HG02623 (cell line): ENCODE measurements around the gene MXI1.
"Not testable (repeated sequence)": the region's sequence is repeated elsewhere in the genome, so short reads cannot be mapped to it uniquely, and the experiment has no call there.

ENCODE experiments used
- ATAC-seq: cut with Tn5 transposase; IDR thresholded peaks from one replicate; pipeline ENCODE4 v1.9.1; 2021; ENCODE audit warnings: moderate library complexity; ENCODE audit not compliant: unreplicated experiment

The MXI1 gene

DNA sequence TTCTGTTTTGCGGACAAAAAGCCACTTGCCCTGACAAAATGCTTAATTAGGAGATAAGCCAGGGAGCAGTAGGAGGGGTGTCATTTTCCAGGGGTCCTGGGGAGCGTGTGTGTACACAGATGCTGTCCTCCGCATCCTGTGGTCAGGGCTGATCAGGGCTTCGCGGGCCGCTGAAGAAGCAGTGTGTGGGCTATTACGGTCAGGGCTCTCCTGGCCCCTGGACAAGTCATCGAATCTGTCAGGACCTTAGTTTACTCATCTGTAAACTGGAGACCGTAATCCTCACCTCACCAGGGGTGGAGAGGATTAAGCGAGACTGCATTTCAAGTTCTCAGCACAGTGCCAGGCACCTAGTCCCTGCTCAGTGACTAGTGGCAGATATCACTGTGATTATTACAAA, 26.0 kb upstream of the MXI1 start:
- ATAC-seq = no peak

DNA sequence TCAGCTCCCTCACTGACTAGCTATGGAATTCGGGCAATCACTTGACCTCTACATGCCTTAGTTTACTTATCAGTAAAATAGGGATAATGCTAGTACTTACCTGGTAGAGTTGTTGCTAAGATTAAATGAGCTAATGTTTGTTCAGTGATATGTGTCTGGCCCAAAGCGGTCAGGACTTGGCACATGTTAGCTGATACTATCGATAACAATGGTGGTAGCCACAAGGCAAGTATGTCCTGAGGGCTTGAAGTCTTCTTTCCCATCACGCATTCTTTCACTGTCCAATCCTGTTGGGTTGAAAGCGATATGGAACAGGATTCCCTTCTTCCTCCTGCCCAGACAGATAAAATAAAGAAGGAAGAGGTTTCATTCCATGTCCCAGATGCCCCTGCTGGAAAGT, 25.5 kb upstream of the MXI1 start:
- no peak for ATAC-seq

DNA sequence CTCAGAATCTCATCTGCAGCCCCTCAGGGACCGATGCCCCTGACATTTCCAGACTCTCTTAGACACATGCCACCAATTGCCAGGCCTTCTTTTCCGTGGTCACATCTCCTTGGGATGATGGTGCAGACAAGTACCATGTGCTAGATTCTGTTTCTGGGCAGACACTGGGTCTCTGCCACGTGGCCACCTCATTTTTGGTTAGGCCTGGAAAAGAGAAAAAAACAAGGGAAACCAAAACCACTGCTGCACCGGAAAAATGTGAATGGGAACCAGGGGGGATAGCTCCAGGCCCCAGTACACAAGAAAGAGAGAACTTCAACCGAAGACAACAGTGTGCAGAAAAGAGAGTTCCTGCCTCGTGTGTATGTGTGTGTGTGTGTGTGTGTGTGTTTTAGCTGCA, 23.0 kb upstream of the MXI1 start:
- ATAC-seq = no peak

DNA sequence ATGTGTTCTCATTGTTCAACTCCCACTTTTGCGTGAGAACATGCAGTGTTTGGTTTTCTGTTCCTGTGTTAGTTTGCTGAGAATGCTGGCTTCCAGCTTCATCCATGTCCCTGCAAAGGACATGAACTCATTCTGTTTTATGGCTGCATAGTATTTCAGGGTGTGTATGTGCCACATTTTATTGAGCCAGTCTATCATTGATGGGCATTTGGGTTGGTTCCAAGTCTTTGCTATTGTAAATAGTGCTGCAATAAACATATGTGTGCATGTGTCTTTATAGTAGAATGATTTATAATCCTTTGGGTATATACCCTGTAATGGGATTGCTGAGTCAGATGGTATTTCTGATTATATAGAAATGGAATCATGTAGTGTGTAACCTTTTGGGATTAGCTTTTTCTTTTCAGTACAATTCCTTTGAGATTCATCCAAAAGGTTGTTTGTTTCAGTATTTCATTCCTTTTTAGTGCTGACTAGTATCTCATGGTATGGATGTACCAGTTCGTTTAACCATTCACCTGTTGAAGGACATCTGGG, 21.7 kb upstream of the MXI1 start:
- ATAC-seq = not testable (repeated sequence)

DNA sequence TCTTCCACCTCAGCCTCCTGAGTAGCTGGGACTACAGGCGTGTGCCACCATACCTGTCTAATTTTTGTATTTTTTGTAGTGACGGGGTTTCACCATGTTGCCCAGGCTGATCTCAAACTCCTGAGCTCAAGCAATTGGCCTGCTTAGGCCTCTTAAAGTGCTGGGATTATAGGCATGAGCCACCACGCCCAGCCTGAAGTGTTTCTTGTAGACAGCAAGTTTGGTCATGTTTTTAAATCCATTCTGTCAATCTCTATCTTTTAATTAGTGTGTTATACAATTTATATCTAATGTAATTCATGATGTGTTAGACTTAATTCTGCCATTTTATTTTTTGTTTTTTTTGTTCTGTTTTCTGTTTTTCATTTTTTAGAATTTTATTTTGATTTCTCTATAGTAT, 17.2 kb upstream of the MXI1 start:
- no peak for ATAC-seq

DNA sequence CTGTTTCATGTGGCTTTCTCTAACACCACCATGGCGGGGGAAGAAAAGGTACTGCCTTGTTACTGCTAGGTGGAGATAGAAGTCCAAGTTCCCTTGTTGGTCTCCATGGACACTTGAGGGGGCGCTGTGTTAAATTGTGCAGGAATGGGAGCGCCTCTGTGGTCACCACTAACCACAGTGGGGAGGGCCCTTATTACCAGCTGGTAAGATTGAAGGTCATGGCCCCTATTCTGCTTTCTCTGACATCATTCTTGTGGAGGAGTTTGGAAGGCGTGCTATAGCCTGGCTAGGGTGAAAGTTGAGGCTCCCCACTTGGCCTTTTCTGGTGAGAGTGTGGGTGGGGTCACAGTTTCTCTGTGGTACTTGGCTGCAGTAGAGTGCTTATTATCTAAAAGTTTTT, 14.9 kb upstream of the MXI1 start:
- no peak for ATAC-seq

DNA sequence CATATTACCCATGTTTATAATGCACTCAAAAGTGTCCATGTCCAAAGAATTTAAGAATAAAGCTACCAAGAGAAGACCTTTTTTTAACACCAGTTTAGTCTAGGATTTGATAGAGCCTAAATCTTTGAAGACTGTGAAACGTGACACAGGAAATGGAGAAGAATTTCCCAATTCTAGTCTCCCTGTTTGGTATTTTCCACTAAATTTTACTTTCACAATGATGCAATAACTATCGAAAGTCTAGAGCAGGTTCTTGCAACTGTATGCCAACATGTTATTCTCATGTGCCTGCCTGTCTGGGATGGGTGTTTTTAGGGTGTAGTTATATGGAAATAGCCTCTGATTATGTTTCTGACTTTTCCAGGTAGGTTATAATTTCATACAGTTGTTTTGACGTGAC, 6.9 kb upstream of the MXI1 start:
- no peak for ATAC-seq

DNA sequence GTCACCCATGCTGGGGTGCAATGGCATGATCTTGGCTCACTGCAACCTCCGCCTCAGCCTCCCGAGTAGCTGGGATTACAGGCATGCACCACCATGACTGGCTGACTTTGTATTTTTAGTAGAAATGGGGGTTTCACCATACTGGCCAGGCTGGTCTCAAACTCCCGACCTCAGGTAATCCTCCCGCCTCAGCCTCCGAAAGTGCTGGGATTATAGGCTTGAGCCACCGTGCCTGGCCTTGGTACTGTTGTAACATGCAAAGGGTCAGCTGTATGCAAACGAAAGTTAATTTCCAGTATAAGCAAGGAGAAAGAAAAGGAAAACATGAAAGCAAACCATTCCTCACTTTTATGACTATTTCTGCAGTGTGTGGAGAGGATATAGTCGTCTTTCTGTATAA, 6.4 kb upstream of the MXI1 start:
- ATAC-seq = not testable (repeated sequence)

DNA sequence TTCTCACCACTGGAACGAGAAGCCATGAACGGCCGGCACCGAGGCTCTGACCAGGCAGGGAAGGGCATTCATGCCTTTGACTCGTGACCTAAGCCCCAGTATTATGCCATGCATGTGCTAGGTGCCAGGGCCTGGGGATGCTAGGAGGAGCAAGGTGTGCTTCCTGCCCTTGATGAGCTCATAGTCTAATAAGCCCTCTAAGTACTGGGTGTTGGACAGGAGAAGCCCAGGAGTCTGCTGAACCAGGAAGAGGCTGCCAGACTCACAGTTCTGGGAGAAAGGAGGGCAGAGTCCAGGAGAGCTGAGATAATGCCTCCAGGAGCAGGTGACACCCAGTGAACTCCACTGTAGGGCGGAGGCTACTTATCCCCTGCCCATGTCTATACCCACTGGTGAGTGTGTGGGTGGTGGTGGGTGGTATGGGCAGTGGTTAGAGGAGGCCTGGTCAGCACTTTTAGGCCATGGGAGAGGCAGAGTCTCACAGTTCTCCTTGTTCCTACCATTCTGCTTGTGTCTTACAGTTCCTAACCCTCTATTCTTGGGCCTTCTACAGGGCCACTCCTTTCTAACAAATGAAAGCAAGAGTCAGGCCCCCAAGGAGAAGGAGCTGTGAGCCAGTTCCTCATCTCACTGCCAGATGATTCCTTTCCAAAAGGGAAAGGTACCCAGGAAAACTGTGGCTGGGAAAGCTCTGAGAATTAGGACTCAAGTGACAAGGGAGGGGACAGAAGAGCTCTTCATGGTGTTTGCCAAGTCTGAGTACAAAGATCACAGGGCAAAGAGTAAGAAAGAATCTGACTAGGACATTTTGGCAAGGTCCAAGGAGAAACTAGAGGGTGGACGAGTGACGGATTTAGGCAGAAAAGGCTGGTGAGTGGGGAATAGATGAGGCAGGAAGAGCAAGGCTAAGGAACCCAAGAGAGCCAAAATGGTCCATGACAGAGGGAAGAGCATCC, 3.6 kb upstream of the MXI1 start:
- no peak for ATAC-seq

DNA sequence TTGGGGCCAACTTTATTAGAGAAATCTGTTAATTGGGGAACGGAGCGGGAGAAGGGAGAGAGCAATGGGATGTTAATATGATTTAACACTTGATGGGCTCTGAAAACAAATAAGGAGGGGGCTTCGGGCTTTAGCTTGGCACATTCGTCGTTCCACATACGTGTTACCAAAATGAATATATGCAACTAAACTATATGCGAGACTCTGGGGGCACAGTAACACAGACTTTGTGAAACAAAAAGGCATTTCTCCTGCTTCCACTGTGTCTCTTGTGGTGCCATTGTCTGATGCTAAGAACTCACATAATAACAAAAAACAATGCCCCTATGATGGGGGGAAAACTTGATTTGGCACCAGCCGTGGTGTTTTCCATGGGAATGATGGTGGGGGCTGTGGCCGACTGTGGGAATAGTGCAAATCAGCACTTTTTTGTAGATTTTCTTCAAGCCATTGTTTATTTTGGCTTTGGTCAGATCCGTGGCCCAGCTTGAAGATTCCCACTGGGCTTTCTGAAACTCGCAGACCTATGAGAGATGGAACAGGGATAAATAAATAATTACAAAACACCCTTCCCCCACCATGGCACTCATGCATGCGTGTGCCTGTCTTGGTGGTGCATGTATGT, 2.2 kb upstream of the MXI1 start:
- no peak for ATAC-seq

DNA sequence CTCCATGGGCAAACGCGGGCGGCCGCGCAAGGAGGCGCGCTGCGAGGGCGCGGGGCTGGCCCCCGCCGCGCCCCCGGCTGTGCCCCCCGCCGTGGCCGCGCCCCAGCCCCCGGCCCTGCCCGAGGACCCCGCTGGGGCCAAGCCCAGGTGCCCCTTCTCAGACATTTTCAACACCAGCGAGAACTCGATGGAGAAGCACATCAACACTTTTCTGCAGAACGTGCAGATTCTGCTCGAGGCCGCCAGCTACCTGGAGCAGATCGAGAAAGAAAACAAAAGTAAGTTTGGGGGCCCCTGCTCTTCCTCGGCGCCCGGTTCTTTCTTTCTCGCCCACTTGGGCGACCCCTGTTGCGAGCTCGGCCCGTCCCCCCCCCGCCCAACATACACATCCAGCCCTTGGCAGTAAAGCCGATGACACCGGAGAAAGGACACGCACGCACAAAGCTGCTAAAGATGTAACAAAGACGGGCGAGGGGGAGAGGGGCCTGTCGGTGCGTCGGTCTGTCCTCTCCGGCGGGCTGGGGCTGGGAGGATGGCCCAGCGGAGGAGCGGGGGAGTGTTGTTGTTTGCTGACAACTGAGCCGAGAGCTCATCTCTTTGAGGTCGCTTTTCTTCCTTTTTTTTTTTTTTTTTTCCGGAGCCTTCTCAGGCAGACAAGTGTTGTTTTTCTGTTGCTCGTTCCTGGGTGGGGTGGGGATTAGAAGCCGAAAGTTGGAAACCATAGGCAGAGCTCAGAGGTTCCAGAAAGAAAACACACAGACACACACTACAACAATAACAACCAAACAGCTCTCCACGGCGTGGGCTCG, 604 bp downstream of the MXI1 start:
- ATAC-seq = no peak

DNA sequence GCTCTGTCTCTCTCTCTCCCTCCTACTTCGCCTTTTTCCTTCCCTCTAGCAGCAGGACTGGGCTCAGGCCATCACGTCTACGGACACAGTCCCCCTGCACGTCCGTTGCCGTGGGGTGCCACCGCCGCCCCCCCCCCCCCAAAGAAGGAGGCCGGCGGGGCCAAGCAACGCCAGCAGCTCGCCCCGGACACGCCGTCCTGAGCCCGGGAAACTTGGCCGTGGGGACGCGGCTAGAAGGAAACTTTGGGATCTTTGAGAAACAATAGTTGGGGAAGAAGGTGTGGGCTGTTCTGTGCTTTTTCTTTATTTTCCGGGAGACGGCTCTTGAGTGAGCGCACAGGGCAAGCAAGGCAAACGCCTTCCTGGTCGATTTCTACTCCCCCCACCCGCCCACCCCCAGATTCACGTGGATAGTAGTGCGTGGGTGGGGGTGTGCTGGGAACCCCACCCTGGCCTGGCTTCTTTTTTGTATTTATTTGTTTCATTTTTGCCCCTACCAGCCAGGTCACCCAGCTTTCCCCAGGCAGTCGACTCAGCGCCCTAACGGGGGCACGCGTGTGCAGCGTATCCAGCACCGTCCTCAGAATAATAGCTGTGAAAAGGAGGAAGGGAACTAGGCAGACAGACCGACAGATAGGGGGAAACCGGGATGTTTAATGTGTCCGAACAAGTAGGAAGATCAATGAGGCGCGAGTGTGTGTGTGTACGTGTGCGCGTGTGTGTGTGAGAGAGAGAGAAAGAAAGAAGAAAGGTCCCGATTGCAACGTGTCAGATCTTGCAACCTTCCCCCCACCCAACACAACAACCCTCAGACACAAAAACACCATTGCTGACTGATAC, 1.4 kb downstream of the MXI1 start:
- no peak for ATAC-seq

DNA sequence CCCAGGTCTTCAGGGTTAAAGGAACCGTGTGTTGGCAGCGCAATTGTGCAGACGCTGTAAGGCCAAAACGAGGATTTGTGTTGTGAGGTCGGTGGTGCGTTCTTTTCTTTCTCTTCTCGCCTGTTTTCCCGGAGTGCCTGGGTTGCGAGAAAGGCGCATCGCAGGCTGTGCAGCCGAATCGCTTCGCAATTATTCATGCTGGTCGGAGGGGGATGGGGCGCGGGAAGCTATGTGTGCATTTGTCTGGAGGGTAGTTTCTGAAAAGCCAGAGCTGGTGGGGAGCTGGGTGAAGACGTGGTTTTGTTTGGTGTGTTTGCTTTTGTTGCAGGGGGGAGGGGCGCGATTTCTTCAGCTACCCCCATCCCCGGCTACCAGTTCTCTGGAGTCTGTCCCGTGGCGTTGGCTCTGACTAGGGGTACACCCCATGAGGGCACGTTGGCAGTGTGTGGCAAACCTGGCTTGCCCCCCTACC, 2.1 kb downstream of the MXI1 start:
- no peak for ATAC-seq

DNA sequence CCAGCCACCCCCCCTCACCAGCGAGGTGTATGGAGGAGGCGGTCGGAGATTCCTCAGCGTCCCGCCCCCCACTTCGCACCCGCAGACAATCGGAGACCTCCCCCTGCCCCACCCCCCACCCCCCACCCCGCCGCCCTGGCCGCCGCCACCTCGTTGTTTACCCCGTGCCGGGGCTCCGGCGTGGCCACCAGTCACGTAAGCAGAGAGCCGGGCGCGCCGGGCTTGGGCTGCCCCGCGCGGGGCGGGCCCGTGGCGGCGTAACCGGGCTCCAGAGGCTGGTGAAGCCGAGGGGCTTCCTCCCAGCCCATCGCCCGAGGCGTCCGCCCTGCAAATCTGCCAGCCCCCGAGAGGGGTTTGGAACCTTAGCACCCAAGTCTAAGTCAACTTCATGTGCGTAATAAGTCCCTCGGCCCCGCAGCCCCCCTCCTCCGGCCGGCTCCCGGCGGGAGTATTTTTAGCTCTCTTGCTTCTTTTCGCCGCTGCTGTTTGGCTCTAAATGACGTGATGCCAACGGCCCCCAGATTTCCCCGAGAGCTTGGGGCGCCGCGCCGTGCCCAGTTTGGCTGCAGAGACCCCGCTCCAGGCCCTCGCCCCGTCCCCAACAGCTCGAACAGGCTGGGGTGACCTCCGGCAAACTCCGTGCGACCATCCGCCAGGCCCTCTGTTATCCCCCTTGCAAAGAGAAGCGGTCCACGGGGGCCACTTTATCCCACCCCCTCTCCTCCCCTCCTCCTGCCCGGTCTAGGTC, 2.7 kb downstream of the MXI1 start:
- no peak for ATAC-seq

DNA sequence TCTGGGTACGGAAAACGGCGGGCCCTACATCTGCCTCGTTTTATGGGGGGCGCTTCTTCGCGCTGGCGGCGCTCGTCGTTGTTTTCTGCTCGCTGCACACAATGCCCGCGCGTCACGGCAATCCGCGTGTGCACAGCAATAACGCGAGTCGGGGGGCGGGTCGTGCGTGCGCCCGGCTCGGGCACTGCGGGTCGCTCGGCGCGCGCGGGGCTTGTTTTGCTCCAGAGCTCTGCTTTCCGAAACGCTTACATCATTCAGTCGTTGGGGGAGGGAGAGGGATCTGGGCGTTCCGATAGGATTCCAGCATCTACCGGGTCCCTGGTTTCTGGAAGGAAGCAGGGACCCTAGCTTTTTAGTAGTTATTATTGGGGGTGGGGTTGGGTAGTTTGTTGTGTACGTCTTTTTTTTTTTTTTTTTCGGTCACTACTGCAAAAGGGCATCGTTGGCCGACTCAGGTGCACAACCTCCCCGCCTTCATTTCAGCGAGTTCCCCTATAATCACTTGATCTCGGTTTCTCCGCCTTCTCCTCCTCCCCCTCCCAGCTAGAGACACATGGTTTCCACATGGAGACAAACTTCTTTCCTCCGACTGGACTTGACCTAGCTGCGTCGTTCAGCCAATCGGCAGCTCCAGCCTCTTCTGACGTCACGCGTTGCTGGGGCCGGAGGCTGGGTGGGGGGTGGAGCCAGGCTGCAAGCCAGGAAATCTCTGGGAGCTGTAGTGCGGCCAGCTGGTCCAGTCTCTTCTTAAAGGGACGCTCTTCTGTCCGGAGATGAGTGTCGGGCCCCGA, 3.5 kb downstream of the MXI1 start:
- peak; percentile 62 for ATAC-seq

DNA sequence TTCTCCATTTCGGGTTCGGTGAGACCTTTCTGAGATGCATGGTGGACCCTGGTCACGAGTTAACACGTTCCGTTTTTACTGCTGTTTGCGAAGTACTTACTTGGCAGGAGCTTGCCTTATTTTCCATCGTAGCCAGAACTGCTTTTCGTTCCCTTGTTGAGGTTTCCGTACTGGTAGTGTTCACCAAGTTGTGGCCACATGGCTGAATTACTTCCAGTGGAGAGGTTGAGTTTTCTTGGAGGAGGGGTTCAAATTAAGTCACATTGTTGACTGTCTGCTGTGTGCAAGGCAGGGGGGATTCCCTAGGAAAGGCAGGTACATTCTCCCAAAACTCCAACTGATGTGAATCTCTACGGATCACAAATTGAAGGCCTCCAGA, 4.0 kb downstream of the MXI1 start:
- no peak for ATAC-seq

DNA sequence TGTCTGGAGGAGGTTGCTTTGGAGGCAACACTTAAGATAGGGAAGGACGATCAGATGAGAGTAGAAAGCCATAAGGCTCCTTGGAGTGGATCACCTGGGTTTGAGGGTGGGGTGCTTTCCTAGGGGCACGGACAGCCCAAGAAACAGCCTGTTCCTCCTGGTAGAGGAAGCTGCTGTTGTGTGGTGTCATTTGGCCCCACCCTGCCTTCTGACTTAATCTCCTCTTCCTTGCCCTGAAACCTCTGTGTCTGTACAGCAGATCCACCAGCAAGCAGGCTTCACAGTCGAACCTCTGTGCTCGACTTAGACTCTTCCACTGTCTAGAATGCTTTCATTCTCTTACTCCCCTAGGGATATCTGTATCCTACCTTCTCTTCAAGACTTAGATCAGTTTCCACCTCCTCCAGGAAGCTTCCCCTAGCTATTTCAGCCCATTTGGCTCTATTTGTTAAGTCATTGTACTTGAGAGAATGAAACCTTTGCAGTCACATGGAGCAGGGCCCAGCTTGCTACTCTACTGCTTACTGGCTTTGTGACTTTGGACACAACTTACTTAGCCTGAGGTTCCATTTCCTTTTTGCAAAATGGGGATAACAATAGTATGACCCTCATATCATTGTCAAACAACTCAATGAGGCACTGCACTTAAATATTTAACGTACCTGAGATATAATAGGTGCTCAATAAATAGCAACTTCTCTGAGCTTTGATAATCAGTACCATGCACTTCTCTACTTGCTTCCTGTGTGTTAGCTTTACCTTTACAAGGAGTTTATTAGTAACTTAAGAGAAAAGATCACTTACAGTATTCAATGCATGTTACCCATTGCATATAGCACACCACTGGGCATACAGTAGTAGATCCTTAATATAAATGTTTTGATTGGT, 5.0 kb downstream of the MXI1 start:
- ATAC-seq = no peak

DNA sequence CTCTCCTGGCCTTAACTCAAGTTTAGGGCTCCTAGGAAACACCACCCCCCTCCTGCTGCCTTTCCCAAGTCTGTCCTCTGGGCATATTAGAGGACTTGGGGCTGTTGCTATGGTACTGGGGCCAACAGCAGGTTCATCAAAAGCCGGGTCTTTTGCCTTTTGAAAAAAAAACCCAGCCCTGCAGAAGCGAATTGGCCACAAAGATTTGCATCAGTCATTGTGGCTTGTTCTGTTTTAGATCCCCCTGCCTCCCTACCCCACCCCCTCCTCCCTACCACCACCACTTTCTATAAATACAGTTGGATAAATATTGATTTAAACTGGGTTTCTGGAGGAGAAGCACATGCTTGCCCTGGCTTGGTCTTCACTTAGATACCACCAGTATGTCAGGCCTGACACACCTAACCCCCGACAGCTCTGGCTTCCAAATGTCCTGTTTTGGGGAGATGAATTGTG, 7.0 kb downstream of the MXI1 start:
- peak; percentile 26 for ATAC-seq
